WI38 (cell line): ENCODE data around the gene DENND4B.
A peak's percentile ranks its signal among the peaks of the same experiment; 100 is the strongest.

Experiments used
- H3K4me3 ChIP-seq: 2 replicates; pipeline ENCODE4 v1.5.1; 2011; ENCODE audit warnings: low read depth, mild to moderate bottlenecking, control low read depth, low read length
- TF ChIP-seq, protein P1 (sequence below): IDR thresholded peaks from 2 replicates; pipeline ENCODE4 v1.5.1; 2012; ENCODE audit warnings: low read depth, mild to moderate bottlenecking, control low read depth, low read length

The DENND4B gene

DNA sequence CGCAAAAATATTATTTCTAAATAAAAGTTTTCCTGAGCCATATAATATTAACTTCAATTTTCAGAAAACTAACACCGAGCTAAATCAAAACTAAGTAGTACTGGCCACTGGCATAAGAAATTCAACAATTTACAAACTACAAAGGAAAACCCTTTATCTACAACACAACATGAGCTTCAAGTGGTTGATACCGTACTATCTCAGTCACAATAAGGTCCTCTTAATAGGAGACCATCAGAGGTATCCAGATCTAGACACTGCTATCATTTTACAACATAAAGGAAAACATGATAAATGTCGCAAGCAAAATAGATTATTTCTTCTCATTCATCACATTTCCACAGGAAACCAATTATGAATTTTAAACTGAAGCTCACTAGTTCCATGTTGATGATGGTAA, 63.3 kb downstream of the DENND4B start:
- TF ChIP-seq, protein P1, sequence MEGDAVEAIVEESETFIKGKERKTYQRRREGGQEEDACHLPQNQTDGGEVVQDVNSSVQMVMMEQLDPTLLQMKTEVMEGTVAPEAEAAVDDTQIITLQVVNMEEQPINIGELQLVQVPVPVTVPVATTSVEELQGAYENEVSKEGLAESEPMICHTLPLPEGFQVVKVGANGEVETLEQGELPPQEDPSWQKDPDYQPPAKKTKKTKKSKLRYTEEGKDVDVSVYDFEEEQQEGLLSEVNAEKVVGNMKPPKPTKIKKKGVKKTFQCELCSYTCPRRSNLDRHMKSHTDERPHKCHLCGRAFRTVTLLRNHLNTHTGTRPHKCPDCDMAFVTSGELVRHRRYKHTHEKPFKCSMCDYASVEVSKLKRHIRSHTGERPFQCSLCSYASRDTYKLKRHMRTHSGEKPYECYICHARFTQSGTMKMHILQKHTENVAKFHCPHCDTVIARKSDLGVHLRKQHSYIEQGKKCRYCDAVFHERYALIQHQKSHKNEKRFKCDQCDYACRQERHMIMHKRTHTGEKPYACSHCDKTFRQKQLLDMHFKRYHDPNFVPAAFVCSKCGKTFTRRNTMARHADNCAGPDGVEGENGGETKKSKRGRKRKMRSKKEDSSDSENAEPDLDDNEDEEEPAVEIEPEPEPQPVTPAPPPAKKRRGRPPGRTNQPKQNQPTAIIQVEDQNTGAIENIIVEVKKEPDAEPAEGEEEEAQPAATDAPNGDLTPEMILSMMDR: no peak

DNA sequence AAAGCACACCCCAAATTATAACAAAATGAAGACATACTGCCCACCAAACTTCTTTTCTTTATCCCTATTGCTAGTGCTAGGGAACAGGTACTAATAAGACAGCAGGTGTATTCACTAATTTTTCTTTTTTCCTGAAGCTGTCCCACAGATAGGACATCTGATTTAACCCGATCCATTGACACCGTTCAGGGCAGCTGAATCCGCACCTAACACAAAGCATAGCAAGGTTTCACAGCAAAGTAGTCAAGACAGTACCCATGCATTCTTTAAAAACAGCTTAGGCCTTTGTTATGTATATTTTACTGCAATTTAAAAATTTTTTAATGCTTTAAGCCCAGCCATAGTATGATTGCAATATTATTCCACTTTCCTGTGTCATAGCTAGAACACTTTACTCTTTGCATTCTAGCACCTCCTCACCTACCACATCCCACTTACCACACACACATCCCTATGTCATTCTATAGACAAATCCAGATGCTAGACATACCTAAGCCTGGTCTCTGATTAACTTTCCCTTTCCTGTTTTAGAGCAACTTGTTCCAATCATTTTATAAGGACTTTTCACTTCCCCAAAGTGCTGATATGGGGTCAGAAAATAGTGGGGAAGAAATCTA, 64.1 kb downstream of the DENND4B start:
- TF ChIP-seq, protein P1: no peak
- no peak overlapping the region for H3K4me3 ChIP-seq

More for the DNA sequence above, 63.3 kb downstream of the DENND4B start:
- H3K4me3 ChIP-seq: no peak overlapping the region

DNA sequence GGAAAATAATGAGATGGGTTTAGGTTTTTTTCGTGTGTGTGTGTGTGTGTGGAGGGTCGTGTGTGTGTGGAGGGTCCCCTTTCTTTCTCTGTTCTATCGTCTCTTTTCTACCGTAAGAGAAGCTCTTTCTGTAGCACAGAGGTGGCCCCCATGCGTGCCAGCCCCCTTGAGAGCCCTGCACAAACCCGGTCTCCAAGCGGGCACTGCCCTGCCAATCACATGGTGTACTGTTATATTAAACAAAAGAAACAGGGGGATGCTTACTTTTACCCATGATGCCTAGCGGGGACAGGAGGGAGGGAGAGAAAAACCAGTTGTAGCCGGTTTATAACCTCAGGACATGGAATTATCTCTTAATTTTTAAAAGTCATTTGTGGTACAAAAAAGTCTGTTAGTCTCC, 64.8 kb downstream of the DENND4B start:
- peak overlapping the region; percentile 53 for H3K4me3 ChIP-seq
- TF ChIP-seq, protein P1: no peak

DNA sequence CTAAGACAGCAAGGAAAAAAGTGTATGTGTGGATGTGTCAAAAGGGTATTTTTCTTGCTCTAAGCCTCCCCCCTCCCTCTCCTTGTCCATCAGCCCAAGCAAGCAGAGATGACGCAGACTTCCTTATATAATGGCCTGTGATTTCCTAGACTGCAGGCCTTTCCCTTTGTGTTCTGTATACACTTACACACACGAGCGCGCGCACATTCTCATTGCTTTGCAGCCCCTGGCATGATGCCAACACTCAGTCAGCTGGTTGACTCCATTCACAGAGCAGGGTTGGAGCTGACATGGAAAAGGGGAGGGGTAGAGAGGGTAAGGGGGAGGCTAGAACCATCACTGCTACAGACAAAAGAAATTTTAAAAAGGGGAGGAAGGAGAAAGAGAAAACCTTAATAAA, 65.6 kb downstream of the DENND4B start:
- TF ChIP-seq, protein P1: no peak

DNA sequence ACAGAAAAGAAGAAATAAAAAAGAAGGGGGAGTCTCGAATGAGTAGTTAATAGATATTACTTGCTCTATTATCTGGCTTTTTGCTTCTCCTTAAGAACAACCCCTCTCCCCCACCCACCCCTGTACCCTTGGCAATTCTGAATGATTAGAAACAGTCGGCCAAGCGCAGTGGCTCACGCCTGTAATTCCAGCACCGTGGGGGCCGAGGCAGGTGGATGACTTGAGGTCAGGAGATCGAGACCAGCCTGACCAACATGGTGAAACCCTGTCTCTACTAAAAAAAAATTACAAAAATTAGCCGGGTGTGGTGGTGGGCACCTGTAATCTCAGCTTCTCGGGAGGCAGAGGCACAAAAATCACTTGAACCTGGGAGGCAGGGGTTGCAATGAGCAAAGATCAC, 66.5 kb downstream of the DENND4B start:
- TF ChIP-seq, protein P1: no peak
- no peak overlapping the region for H3K4me3 ChIP-seq

More for the DNA sequence above, 65.6 kb downstream of the DENND4B start:
- H3K4me3 ChIP-seq: peak overlapping the region; percentile 53
